Germinal center (tissue), 1 donor: ENCODE data around the gene PAGE3.

ENCODE experiments used
- DNase-seq: peaks from one replicate; pipeline ENCODE4 v3.0.0; 2012; ENCODE audit warnings: mixed read lengths, low spot score

Gene PAGE3

GRCh38 chrX:55264816-55265215 is at the start of gene PAGE3:
TSS of gene PAGE3 (minus strand) at chrX:55264916. CDS start at chrX:55263903, 1,013 bp downstream.
- DNase-seq = no peak

GRCh38 chrX:55312655-55313054 is 47.9 kb upstream of the PAGE3 start:
- no peak for DNase-seq

- no peak for DNase-seq
Observed at GRCh38 chrX:55290963-55291362, 26.2 kb upstream of the PAGE3 start.

- no peak for DNase-seq
Observed at GRCh38 chrX:55279832-55280231, 15.1 kb upstream of the PAGE3 start.

- DNase-seq = no peak
Observed at GRCh38 chrX:55260806-55261205, 3.9 kb downstream of the PAGE3 start.

GRCh38 chrX:55253528-55253927 is 11.2 kb downstream of the PAGE3 start:
- DNase-seq = no peak

- no peak for DNase-seq
Observed at GRCh38 chrX:55240788-55241340, 23.9 kb downstream of the PAGE3 start.

- DNase-seq = no peak
Observed at GRCh38 chrX:55220119-55220794, 44.5 kb downstream of the PAGE3 start, which contains the start of gene PAGE5. TSS of gene PAGE5 (plus strand) at chrX:55220346. CDS start at chrX:55221383, 1,037 bp downstream.

GRCh38 chrX:55213381-55213780 is 51.3 kb downstream of the PAGE3 start:
- DNase-seq = no peak

GRCh38 chrX:55210931-55211677 is 53.6 kb downstream of the PAGE3 start:
- DNase-seq = no peak
